HG02642 (cell line): ENCODE measurements around the gene TPPP.

Experiments used
- ATAC-seq: cut with Tn5 transposase; IDR thresholded peaks from one replicate; pipeline ENCODE4 v1.9.1; 2021; ENCODE audit warnings: mild to moderate bottlenecking; ENCODE audit not compliant: unreplicated experiment, poor library complexity

The TPPP gene

DNA sequence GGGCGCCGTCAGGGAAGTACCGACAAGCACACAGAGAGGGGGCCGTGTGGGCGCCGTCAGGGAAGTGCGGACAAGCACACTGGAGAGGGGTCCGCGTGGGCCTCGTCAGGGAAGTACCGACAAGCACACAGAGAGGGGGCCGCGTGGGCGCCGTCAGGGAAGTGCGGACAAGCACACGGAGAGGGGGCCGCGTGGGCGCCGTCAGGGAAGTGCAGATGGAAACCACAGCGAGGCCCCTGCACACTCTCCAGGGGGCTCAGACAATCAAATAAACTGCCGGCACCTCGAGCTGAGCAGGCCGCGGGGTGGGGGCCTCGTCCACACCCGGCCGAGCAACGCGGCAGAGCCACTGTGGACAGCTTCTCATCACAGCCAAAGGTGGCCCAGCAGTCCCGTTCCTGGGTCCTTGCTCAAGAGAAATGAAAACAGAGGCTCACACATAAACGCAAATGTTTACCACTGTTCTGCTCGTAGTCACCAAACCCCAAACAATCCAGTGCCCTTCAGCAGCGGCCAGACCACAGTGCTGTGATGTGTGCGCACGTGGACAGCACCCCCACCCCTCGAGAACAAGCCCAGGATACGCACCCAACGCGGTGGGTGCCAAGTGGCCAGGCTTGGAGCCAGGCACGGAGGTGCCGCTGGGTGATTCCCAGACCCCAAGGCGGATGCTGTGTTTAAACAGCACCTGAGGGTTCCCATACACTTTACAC is 24.7 kb downstream of the TPPP start:
- ATAC-seq = no peak

DNA sequence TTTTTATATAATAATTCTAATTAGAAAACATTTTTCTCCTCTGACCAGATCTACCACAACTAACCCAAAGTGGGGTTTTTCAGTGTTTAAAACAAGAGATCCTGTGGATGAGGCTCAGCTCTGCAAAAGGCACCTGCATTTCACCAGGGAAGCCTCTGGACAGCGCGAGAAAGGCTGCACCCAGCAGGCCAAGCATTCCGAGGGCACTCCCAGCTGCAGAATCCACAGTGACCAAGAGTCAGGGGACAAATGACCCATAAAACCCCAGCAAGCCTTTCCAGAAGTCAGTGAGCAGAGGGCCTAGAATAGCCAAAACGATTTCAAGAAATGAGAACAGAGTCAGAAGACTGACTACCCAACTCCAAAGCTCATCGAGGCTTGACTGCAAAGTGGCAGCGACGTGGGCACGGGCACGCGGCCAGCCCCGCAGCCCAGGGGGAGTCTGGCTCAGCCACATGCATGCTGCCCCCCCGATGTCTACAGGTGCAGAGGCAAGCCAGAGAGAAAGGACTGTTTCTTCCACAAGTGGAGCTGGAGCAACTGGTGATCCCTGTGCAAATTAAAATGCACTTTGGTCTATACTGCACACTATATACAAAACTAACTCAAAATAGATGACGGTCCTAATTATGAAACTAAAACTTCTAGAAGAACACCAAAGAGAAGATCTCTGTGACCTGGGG is 26.2 kb downstream of the TPPP start:
- no peak for ATAC-seq

DNA sequence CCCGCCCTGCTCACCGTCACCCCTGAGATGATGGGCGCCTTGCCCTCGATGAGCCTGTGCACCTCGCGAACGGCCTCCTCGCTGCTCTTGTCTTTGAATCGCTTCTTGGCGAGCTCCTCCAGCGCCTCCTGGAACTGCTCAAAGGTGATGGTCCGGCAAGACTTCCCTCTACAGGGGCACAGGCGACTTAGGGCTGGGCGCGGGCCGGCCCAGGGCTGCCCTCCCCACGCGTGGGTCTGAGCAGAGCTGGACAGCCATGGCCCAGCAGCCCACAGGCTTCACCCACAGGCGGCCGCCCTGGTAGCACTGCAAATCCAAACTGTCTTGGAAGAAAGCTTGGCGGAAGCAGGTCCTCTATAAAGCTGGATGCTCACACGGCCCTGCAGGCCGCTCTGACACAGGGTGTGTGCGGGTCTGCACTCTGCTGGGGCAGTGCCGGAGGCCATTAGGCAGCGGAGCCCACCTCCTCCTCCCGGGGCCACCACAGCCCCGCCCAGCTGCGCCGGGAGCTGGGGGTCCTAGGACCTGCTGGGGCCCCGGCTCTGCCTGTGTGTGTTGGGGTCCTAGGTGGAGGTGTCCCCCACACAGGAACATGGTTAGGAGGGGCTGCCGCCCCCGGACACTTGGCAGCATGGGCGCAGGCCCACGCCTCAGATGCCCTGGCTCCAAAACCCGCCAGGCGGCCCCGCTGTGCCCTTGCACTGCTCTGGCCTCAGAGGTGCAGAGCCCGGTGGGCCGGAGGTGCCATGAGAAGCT is 27.0 kb downstream of the TPPP start:
- no peak for ATAC-seq

DNA sequence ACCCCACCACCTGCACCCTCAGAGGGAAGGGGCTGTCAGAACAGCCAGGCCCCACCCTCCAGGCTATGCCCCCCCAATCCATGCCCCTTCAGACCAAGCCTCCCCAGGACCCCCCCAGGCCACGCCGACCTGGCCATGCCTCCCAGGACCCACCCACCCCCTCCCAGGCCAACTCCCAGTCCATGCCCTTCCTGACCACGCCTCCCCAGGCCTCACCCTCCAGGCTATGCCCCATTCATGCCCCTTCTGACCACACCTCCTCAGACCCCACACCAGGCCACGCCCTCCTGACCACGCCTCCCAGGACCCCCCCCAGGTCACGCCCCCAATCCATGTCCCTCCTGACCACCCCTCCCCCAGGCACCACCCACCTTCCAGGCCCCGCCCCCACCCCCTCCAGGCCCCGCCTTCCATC is 27.6 kb downstream of the TPPP start:
- no peak for ATAC-seq

DNA sequence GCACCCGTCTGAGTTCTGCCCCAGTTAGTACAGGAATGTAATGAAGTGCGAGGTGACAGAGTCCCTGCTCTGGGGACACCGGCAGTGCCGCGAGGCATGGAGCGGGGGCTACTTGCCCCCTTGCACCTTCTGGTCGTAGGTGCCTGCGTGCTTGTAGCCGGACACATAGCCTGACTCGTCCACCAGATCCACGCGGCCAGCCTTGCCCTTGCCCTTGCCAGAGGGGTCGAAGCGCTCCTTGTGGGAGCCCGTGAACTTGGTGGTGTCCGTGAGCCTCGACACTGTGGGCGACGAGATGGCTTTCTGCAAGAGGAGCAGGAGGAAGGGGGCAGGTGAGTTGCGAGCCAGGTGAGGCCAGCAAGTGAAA is 28.2 kb downstream of the TPPP start:
- ATAC-seq = no peak

DNA sequence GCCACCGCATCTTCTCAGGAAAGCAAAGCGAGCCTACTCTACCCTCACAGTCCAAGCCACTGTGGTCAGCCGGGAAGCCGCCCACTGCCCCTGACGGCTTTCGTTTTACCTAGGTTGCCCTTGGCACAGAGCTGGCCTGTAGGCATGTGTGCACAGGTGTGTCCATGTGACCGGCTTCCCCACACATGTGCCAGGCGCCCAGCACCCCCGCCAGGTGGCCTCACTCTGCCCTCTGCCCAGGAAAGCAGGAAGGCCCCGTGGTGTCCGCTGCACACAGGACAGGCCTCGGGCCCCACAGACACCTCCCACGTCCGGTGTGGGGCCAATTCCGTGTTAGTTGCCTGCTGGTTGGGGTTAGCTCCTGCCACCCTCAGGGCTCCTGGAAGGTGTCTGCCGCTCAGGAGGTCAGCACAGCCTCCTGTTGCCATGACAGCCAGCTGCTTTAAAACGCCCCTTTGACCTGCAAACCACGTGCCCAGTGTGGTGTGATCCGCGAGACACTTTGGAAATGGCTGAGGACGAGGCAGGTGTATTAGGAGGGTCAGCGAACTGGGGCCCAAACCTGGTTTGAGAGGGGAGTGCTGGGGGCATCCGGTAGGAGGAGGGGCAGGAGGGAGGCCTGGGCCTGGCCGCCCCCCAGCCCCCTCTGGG is 28.7 kb downstream of the TPPP start:
- ATAC-seq = no peak

DNA sequence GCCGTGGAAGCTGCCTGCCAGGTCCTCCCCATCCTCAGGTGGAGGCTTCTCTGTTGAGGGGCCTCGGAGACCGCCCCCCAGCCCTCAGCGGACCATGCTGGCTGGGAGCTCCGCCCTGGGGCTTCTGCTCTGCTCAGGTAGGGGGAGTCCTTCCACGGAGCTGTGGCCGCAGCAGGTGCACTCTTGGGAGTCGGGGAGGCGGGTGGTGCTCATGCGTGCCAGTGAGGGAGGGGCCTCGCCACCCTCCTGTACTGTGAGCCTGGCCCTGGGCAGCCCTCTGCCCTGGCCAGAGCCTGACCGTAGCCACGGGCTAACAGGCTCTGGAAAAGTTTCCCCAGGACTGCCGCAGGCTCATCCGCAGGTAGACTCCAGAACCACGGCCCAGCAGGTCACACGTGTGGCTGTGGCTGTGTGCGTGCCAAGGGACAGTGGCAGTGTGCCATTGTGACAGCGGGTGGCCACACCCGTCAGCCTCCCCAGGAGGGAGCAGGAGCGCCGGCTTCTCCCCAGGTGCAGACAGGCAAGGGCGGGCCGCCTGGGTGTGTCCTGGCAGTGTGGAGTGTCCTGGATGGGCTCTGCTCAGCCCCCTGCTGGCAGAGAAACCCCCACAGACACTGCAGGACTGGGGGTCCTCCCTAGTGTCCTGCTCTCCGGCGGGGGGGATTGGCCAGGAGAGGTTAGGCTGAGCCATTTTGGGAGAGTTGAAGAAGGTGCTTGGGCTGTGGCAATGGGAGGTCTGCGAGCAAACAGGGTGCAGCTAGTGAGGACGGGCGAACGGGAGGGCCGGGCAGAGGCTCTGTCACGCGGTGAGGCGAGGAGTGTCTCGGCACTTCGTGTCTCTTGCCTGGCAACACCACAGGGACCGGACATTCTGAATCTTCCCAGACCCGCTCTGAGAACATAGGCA is 29.5 kb downstream of the TPPP start:
- no peak for ATAC-seq

DNA sequence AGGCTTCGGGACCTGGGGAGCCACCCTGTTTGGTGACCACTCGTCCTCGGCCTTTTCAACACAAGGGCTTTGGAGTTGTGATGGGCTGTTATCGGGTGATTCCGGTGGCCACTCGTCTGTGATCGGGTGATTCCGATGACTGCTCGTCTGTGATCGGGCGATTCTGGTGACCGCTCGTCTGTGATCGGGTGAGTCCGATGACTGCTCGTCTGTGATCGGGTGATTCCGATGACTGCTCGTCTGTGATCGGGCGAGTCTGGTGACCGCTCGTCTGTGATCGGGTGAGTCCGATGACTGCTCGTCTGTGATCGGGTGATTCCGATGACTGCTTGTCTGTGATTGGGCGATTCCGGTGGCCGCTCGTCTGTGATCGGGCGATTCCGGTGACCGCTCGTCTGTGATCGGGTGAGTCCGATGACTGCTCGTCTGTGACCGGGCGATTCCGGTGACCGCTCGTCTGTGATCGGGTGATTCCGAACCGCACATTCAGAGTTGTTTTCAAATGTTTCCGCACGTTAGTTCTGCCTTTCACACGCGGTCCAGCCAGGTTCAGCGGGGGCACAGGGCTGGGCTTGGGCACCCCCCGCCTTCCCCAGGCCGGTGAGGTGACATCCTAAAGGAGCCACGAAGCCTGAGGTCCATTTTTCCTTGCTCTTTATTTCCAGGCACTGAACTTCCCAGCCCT is 30.3 kb downstream of the TPPP start:
- ATAC-seq = no peak

DNA sequence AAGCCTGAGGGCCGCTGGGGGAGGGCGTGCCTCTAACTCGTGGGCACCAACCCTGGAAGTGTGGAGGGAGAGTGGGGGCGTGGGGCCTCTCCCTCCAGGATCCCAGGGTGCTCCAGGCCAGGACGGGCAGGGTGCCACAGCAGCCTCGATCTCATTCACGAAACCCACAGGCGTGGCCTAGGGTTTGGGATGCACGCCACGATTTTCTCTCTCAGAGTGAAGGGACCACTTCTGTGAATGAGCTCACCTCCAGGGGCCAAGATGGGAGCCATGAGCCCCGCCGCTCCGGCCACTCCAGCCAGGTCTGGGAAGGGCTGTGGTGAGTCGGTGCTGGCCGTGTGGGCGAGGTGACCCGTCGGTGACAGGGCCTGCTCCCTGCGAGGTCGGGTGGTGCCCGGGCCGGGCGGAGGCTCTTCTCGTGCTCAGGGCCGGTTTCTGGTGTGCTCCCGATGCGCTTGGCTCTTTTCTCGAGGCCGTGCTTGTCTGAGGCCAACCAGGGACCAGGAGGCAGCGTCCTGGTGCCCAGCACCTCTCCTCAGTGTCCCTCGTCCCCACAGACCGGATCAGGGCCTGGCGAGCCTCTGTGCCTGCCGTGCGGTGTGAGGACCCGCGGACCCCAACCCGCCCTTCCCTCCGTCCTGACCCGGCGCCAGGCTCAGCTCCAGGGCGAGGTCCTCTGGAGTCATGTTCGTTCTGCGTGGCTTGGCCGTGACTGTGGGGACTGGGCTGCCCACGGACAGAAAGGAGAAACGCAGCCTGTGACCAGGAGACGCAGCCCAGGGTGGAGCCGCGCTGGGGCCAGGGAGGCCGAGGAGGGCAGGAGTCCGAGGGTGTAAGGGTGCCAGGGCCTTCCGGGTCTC is 31.0 kb downstream of the TPPP start:
- no peak for ATAC-seq

DNA sequence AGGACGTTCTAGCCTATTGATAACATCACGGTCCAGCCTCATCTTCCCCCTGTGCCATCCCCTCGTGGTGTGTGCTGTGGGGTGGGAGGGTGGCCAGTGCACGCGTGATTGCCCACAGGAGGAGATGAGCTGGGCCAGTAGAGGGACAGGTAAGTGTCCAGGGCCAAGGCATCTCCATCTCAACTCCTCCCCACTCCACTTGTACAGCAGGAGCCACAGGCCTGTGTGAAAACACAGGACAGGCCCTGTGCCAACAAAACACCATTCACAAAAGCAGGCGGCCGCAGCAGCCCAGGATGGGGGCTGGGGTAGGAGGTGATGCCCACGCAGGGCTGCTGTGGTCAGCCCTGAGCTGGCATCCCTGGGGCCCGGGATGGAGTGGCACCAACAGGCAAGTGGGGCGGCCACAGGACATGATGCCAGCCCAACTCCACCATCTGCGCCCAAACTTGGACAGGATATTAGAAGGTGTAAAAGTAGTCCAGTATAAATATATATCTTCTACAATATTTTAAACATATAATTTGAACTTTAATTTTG is 32.6 kb downstream of the TPPP start:
- ATAC-seq = no peak

DNA sequence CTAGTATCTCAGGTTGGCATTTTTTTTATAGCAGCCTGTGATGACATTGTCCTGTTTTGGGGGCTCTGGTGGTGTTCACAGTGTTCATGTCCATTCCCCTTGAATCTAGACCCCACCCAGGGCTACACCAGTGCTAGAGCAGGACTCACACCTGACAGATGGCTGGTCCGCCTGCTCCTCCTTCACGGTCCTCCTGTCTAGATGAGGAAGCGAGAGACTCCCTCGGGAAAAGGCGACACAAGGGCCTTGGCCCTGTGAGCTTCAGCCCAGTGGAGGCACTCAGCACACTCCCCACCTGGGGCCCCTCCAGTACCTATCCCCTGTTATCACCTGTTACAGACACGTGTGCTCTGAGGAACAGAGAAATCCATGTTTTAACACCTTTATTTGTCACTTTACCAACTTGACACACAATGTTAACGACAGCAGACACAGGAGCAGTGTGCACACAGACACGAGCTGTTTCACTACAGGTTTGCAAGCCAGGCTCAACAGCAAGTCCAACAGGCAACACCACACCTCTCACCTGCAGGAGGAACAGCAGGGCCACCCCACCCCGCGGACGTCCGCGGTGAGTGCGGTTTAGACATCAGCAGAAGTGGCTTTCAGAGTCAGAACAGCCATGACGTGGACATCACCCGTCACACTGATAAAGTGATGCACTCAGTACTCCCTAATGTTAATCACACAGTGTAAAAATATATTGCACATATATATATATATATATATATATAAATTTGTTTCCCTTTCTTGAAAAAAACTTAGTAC is 33.5 kb downstream of the TPPP start:
- no peak for ATAC-seq

DNA sequence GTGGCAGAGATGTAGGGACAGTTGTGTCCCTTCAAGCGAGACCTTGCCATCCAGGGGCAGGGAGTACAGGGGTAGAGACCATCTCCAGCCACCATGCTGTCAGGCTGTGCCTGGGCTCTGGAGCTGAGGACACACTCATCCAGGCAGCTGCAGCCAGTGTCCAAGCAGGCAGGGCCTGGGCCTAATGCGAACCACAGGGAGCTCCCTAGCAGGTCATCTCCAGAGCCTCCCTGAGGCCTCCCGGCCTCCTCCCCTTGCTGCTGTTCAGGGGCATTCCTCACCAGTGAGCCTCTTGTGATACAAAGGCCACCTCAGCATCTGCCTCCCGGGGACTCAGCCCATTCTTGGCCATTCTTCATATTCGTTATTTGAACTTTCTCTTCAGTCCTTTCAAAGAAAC is 35.0 kb downstream of the TPPP start:
- ATAC-seq = no peak

DNA sequence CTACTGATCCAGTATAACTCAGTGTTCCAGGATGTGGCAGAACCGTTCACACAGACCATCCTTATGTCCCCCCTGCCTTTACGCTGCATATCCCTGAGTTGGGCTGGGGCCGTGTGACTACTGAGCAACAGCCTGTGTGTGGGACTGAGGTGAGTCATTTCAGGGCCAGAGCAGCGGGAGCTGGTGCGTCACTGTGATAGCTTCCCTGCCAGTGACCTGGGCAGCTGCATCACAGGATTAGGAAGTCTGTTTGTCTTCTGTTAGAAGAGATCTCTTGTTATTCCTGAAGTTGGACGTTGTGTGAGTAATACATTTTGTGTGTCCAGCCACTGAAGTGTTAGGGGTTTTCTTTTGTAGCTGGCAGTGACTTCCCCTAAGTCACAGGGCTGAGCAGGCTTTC is 35.6 kb downstream of the TPPP start:
- ATAC-seq = no peak

DNA sequence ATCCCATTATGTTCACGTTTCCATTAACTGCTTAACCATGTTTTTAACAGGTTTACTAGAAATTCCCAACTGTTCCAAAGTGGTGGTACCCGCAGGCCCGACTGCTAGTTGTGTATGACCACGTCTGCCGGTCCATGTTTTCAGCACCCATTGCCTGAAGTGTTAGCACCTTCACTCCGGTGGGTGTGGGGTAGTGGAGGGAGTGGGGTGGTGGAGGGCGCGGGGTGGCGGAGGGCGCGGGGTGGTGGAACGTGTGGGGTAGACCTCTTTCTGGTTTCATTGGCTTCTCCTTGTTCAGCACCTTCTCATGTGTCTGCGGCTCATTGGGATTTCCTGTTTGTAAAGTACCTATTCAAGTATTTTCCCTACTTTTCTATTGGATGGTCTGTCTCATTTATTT is 37.7 kb downstream of the TPPP start:
- no peak for ATAC-seq

DNA sequence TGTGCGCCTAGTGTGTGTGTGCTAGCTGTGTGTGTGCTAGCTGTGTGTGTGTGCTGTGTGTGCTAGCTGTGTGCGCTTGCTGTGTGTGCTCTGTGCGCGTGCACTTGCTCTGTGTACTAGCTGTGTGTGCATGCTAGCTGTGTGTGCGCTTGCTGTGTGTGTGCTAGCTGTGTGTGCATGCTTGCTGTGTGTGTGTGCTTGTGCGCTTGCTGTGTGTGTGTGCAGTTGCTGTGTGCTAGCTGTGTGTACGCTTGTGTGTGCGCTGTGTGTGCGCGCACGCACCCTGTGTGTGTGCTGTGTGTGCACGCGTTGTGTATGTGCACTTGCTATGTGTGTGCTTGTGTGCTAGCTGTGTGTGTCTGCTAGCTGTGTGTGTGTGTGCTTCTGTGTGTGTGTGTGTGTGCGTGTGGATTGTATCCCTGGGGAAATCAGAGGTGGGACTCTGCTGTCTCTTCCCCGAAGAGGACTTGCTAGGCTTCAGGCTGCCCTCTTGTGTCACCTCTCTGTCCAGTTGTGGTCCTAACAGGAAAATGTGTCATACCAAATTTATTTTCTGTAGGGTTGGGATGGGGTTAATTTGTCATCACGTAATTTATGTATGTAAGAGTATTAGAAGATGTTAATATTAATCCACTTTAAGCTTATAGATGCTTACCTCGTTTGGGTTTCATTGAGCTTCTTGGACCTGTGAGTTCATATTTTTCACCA is 38.9 kb downstream of the TPPP start:
- no peak for ATAC-seq

DNA sequence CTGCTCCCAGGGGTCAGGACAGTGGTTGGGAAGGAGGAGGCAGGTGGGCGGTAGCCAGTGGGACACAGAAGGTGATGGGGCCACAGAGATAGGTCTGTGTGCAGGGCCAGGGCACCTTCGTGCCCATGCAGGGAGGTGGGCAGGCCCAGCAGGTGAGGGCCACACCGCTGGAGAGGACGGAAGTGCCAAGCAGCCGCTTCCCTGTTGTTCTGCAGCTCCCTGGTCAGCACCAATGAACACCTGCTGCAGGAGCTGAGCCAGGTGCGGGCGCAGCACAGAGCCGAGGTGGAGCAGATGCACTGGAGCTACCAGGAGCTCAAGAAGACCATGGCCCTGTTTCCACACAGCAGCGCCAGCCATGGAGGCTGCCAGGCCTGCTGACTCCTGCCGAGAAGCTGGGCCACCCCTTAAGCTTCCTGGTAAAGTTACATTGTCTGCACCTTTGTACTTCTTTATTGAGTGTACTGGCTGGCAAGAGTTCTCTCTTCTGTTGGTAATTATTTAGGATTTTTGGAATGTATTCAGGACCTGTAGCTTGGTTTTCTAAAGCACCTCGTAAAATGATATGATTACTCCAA is 40.3 kb downstream of the TPPP start:
- no peak for ATAC-seq
